SK-N-SH treated with all-trans-retinoic acid at 6 μM for 48 hours (cell line): ENCODE measurements around the gene GRIP1.

Experiments
- ISL1 ChIP-seq: fragments of 250-450 bp; sonication (Bioruptor Pico); IDR thresholded peaks from 2 replicates; pipeline ENCODE4 v2.1.2; 2022; ENCODE audit warnings: mild to moderate bottlenecking, moderate library complexity
- OSR1 ChIP-seq: fragments of 250-450 bp; sonication (Bioruptor Pico); IDR thresholded peaks from 2 replicates; pipeline ENCODE4 v1.8.0; 2022; ENCODE audit warnings: moderate library complexity, mild to moderate bottlenecking, inconsistent platforms
- PATZ1 ChIP-seq: fragments of 250-450 bp; sonication (Bioruptor Pico); IDR thresholded peaks from 2 replicates; pipeline ENCODE4 v1.8.0; 2020; ENCODE audit warnings: mild to moderate bottlenecking, moderate library complexity, borderline replicate concordance
- TSHZ2 ChIP-seq: fragments of 250-450 bp; sonication (Bioruptor Pico); IDR thresholded peaks from 2 replicates; pipeline ENCODE4 v1.5.0; 2020; ENCODE audit warnings: mild to moderate bottlenecking, moderate library complexity
- ZC3H10 ChIP-seq: fragments of 250-450 bp; sonication (Bioruptor Pico); IDR thresholded peaks from 2 replicates; pipeline ENCODE4 v1.5.1; 2021; ENCODE audit warnings: mild to moderate bottlenecking, moderate library complexity
- ZFP3 ChIP-seq: fragments of 250-450 bp; sonication (Bioruptor Pico); IDR thresholded peaks from 2 replicates; pipeline ENCODE4 v1.5.0; 2020; ENCODE audit warnings: mild to moderate bottlenecking, moderate library complexity
- ZFP30 ChIP-seq: fragments of 450-650 bp; formaldehyde crosslinking; IDR thresholded peaks from 2 replicates; pipeline ENCODE4 v1.5.0; 2022; ENCODE audit warnings: mild to moderate bottlenecking, moderate library complexity
- ZNF565 ChIP-seq: fragments of 450-650 bp; formaldehyde crosslinking; conservative IDR thresholded peaks from 2 replicates; pipeline ENCODE4 v1.5.0; 2020; ENCODE audit warnings: low read depth, mild to moderate bottlenecking, moderate library complexity
- ZNF8 ChIP-seq: fragments of 450-650 bp; formaldehyde crosslinking; IDR thresholded peaks from 2 replicates; pipeline ENCODE4 v1.5.0; 2020; ENCODE audit warnings: mild to moderate bottlenecking, moderate library complexity

- TF ChIP-seq TSHZ2 (CRISPR knock-in tag) (no peak), ZC3H10 (CRISPR knock-in tag) (no peak), ZFP3 (CRISPR knock-in tag) (no peak), PATZ1 (no peak), OSR1 (no peak), ZFP30 (no peak), ZNF8 (CRISPR knock-in tag) (no peak), ZNF565 (CRISPR knock-in tag) (no peak), ISL1 (CRISPR knock-in tag) (no peak)
Observed at GRCh38 chr12:66662179-66662578, 16.7 kb downstream of the GRIP1 start.
